Natural killer cell (primary cell): ENCODE data around the gene SLC16A2. TPM values are rescaled to one million over a fixed set of nuclear protein-coding genes. Genes with fewer than 3 reads are reported as not detected.

ENCODE experiments used
- ATAC-seq, 3 donors: fragments of 150-1000 bp in 2 of 3; fragments of 200-7000 bp in 1 of 3; cut with Tn5 transposase; 1 replicate in 1 of 3; 2 replicates in 2 of 3; pipeline ENCODE4 v1.10.0; 2021; ENCODE audit warnings: mild to moderate bottlenecking in 2 of 3, moderate library complexity in 2 of 3
- DNase-seq, 2 donors: peaks; one replicate each; pipeline versions ENCODE4 v3.0.0 to v3.0.0-alpha.2; 2013 to 2021; ENCODE audit warnings: mixed read lengths in 1 of 2
- H3K27ac ChIP-seq: one replicate; pipeline ENCODE4 v1.5.1; 2013; ENCODE audit warnings: mild to moderate bottlenecking, low read length
- H3K27me3 ChIP-seq: one replicate; pipeline ENCODE4 v1.6.1; 2013; ENCODE audit warnings: low read length; ENCODE audit not compliant: control insufficient read depth, insufficient read depth
- H3K36me3 ChIP-seq: one replicate; pipeline ENCODE4 v1.6.1; 2013; ENCODE audit warnings: low read length; ENCODE audit not compliant: control insufficient read depth, insufficient read depth
- H3K4me1 ChIP-seq: one replicate; pipeline ENCODE4 v1.6.1; 2013; ENCODE audit warnings: low read length; ENCODE audit not compliant: control insufficient read depth, insufficient read depth
- H3K4me3 ChIP-seq: one replicate; pipeline ENCODE4 v1.5.1; 2013; ENCODE audit warnings: low read length
- H3K9me3 ChIP-seq: one replicate; pipeline ENCODE4 v1.6.1; 2013; ENCODE audit warnings: low read length; ENCODE audit not compliant: control insufficient read depth, insufficient read depth
- H3K27ac Mint-ChIP-seq, 2 donors: one replicate each; pipeline ENCODE4 v1.8.0; 2022; ENCODE audit warnings: mild to moderate bottlenecking in 2 of 2, mixed read lengths in 2 of 2, moderate library complexity in 1 of 2
- H3K27me3 Mint-ChIP-seq, 2 donors: one replicate each; pipeline ENCODE4 v1.8.0; 2022; ENCODE audit warnings: low read depth in 2 of 2, mixed read lengths in 2 of 2
- H3K36me3 Mint-ChIP-seq: one replicate; pipeline ENCODE4 v1.8.0; 2022; ENCODE audit warnings: mixed read lengths
- H3K4me1 Mint-ChIP-seq, 2 donors: one replicate each; pipeline ENCODE4 v1.8.0; 2022; ENCODE audit warnings: mixed read lengths in 2 of 2
- H3K4me3 Mint-ChIP-seq: one replicate; pipeline ENCODE4 v1.8.0; 2022; ENCODE audit warnings: mild to moderate bottlenecking, moderate library complexity, mixed read lengths
- H3K9me3 Mint-ChIP-seq, 2 donors: one replicate each; pipeline ENCODE4 v1.8.0; 2022; ENCODE audit warnings: mixed read lengths in 2 of 2
- WGBS: methylation state at CpG from one replicate; pipeline ENCODE4 v1.1.7; 2013; ENCODE audit warnings: missing lambda C conversion rate; ENCODE audit not compliant: insufficient coverage; 5-methylcytosine and 5-hydroxymethylcytosine counted together
- intact Hi-C: fragments of 100-400 bp; cut with micrococcal nuclease; formaldehyde crosslinking; loops from one replicate; pipeline ENCODE4 v1.14.2; 2022
- total RNA-seq, 4 donors: library from RNA; stranded (reverse); fragments of 120-200 nt in 1 of 4; gene quantifications; one replicate each; pipeline versions ENCODE4 v1.2.3 to v1.2.4, GENCODE V29; 2013 to 2022
- TF ChIP-seq, protein P1 (sequence below): fragments of 200-600 bp; IDR thresholded peaks from one replicate; pipeline ENCODE4 v1.8.0; 2022; ENCODE audit warnings: antibody characterized with exemption

SLC16A2 gene
- total RNA-seq, 3 donors from 2014 or later (not counting 1 experiment from before 2014, with no cell fraction given): not detected

DNA sequence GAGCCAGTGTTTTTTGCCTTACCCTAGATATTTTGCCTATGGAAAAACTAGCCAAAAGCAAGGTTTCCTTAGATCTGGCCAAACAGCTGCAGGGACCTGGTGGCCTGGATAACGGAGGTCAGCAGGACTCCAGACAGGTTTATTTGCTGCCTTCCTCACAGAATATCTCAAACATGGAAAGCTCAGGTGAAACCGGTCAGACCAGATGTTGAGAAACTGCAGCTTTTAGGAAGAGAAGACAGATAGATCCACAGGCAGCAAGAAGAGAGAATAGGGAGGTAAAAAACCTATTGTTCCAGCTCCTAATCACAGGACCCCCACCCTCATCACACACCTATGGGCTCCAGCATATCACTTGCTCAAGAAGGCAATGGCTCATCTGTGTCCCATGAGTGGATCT is 16.2 kb downstream of the SLC16A2 start:
- no peaks in the 10 kb centered on the region for H3K9me3 Mint-ChIP-seq

DNA sequence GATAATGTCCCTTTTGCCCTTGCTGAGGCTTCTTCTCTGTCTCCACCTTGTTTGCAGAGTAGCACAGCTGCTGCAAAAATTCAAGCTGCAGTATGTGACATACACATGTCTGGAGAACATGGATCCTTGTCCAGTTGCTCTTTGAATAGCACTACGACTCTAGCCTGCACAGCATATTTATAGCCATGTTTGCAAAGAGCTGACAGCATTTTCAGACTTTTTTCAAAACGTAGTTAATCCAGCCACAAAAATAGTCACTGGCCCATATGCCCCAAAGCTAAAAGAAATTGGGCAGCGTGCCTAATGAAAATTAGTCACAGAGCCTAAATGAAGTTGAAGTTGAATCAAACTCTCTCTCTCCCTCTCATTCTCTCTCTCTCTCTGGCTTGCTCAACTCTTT is 17.5 kb downstream of the SLC16A2 start:
- intact Hi-C loops: no loop called here

More for the DNA sequence above, 16.2 kb downstream of the SLC16A2 start:
- no peak for DNase-seq
- ATAC-seq: no peak
- Histone ChIP-seq H3K4me1 (no peaks in the 10 kb centered on the region), H3K4me3 (no peak overlapping the region), H3K9me3 (no peaks in the 10 kb centered on the region), H3K27ac (no peak overlapping the region), H3K36me3 (no peaks in the 10 kb centered on the region), H3K27me3 (no peaks in the 10 kb centered on the region)
- no peak overlapping the region for H3K27ac Mint-ChIP-seq
- TF ChIP-seq, protein P1, sequence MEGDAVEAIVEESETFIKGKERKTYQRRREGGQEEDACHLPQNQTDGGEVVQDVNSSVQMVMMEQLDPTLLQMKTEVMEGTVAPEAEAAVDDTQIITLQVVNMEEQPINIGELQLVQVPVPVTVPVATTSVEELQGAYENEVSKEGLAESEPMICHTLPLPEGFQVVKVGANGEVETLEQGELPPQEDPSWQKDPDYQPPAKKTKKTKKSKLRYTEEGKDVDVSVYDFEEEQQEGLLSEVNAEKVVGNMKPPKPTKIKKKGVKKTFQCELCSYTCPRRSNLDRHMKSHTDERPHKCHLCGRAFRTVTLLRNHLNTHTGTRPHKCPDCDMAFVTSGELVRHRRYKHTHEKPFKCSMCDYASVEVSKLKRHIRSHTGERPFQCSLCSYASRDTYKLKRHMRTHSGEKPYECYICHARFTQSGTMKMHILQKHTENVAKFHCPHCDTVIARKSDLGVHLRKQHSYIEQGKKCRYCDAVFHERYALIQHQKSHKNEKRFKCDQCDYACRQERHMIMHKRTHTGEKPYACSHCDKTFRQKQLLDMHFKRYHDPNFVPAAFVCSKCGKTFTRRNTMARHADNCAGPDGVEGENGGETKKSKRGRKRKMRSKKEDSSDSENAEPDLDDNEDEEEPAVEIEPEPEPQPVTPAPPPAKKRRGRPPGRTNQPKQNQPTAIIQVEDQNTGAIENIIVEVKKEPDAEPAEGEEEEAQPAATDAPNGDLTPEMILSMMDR: no peak
- H3K4me1 Mint-ChIP-seq: no peaks in the 10 kb centered on the region
- no peaks in the 10 kb centered on the region for H3K36me3 Mint-ChIP-seq
- no peak overlapping the region for H3K4me3 Mint-ChIP-seq
- H3K27me3 Mint-ChIP-seq: no peaks in the 10 kb centered on the region
- intact Hi-C loops: no loop called here
- WGBS: 67% methylated on average over 1 of the region's 2 CpGs

DNA sequence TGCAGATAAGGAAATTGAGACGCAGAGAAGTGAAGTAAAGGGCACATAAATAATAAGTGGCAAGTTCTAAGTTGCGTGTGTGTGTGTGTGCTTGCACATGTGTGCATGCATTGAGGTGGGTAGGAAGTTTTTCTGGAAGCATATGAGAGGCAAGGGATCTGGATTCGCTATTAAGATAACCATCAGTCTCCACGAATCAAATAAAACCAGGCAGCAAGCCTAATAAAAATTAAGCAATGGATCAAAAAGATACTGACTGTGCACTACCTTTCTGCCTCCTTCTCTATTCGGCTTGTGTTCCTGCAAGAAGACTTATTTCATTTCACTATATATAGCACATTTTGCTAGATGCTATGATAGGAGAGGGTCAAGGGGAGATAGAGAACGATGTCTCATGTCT is 23.8 kb downstream of the SLC16A2 start:
- H3K36me3 Mint-ChIP-seq: no peaks in the 10 kb centered on the region
- no peaks in the 10 kb centered on the region for H3K4me1 Mint-ChIP-seq
- Histone ChIP-seq H3K27me3 (no peaks in the 10 kb centered on the region), H3K9me3 (no peaks in the 10 kb centered on the region), H3K36me3 (no peaks in the 10 kb centered on the region), H3K4me3 (no peak overlapping the region), H3K27ac (no peak overlapping the region), H3K4me1 (no peaks in the 10 kb centered on the region)
- peaks cover 3 to 12% of the 10 kb centered on the region in 2 donors for H3K27me3 Mint-ChIP-seq
- intact Hi-C loops: no loop called here
- no peak overlapping the region for H3K27ac Mint-ChIP-seq
- WGBS: 82% methylated on average over 4 of the region's 6 CpGs
- TF ChIP-seq, protein P1: no peak
- DNase-seq (no peak), ATAC-seq (no peak)
- no peak overlapping the region for H3K4me3 Mint-ChIP-seq
- H3K9me3 Mint-ChIP-seq: no peaks in the 10 kb centered on the region

More for the DNA sequence above, 17.5 kb downstream of the SLC16A2 start:
- H3K9me3 Mint-ChIP-seq: no peaks in the 10 kb centered on the region
- DNase-seq (no peak), ATAC-seq (no peak)
- H3K36me3 ChIP-seq: no peaks in the 10 kb centered on the region
- no peak overlapping the region for H3K4me3 ChIP-seq
- TF ChIP-seq, protein P1: no peak
- no peaks in the 10 kb centered on the region for H3K36me3 Mint-ChIP-seq
- no peak overlapping the region for H3K27ac ChIP-seq
- H3K4me1 Mint-ChIP-seq: no peaks in the 10 kb centered on the region
- H3K27me3 ChIP-seq: no peaks in the 10 kb centered on the region
- no peaks in the 10 kb centered on the region for H3K9me3 ChIP-seq
- WGBS: 86% methylated on average over 3 of the region's 3 CpGs
- H3K4me1 ChIP-seq: no peaks in the 10 kb centered on the region
- no peaks in the 10 kb centered on the region for H3K27me3 Mint-ChIP-seq
- H3K4me3 Mint-ChIP-seq: no peak overlapping the region
- H3K27ac Mint-ChIP-seq: no peak overlapping the region

- Mint-ChIP-seq H3K36me3 (no peaks in the 10 kb centered on the region), H3K27me3 (peaks cover 3 to 12% of the 10 kb centered on the region in 2 donors), H3K27ac (no peak overlapping the region), H3K4me1 (no peaks in the 10 kb centered on the region), H3K4me3 (no peak overlapping the region), H3K9me3 (no peaks in the 10 kb centered on the region)
- H3K27me3 ChIP-seq: no peaks in the 10 kb centered on the region
- WGBS: no CpG with 5 or more reads among the region's 1 CpG
- DNase-seq: no peak
- no peak for ATAC-seq
- intact Hi-C loops: no loop called here
- H3K4me1 ChIP-seq: no peaks in the 10 kb centered on the region
- TF ChIP-seq, protein P1: no peak
- H3K4me3 ChIP-seq: no peak overlapping the region
- H3K36me3 ChIP-seq: no peaks in the 10 kb centered on the region
- H3K27ac ChIP-seq: no peak overlapping the region
- no peaks in the 10 kb centered on the region for H3K9me3 ChIP-seq
These were observed 25.6 kb downstream of the SLC16A2 start for GRCh38 chrX:74446876-74447275.
